Esophagus (tissue), 2 donors: ENCODE measurements around the gene KLHL40. TPM values are rescaled to one million over a fixed set of nuclear protein-coding genes. Genes with fewer than 3 reads are reported as not detected.

ENCODE experiments used
- H3K27ac ChIP-seq, 2 donors: one replicate each; pipeline ENCODE4 v1.5.1; 2013; ENCODE audit warnings: low read depth in 2 of 2, mild to moderate bottlenecking in 2 of 2, inconsistent platforms in 1 of 2, low read length in 1 of 2, moderate library complexity in 1 of 2
- H3K27me3 ChIP-seq, 2 donors: one replicate each; pipeline ENCODE4 v1.6.1; 2013; ENCODE audit warnings: low read length in 2 of 2, control low read depth in 1 of 2, mild to moderate bottlenecking in 1 of 2; ENCODE audit not compliant: insufficient read depth in 2 of 2, control insufficient read depth in 1 of 2
- H3K36me3 ChIP-seq, 2 donors: one replicate each; pipeline ENCODE4 v1.6.1; 2013; ENCODE audit warnings: low read length in 1 of 2; ENCODE audit not compliant: control insufficient read depth in 2 of 2, insufficient read depth in 2 of 2
- H3K4me1 ChIP-seq, 2 donors: one replicate each; pipeline ENCODE4 v1.6.1; 2013; ENCODE audit warnings: low read length in 1 of 2; ENCODE audit not compliant: control insufficient read depth in 2 of 2, insufficient read depth in 2 of 2
- H3K4me3 ChIP-seq, 2 donors: one replicate each; pipeline ENCODE4 v1.5.1; 2013; ENCODE audit warnings: low read length in 2 of 2, mild to moderate bottlenecking in 2 of 2, low read depth in 1 of 2, moderate library complexity in 1 of 2
- H3K9me3 ChIP-seq, 2 donors: one replicate each; pipeline ENCODE4 v1.6.1; 2013; ENCODE audit warnings: mild to moderate bottlenecking in 2 of 2, low read depth in 1 of 2, low read length in 1 of 2, moderate library complexity in 1 of 2; ENCODE audit not compliant: control insufficient read depth in 2 of 2, insufficient read depth in 1 of 2
- WGBS, 2 donors: extraction: QIAGEN DNeasy Blood & Tissue Kit; methylation state at CpG; one replicate each; pipeline ENCODE4 v1.1.7; 2013; 5-methylcytosine and 5-hydroxymethylcytosine counted together
- polyA plus RNA-seq, 2 donors: library from polyadenylated mRNA; stranded (reverse); fragments of 200-250 nt; gene quantifications; one replicate each; pipeline ENCODE4 v1.2.3, GENCODE V29; 2013
- donor health status: healthy with polysubstance abuse.
- donor health status: Bipolar disorder and iron deficiency.

The KLHL40 gene
- polyA plus RNA-seq, 2 donors: 0.02 TPM; not detected in 1

- Histone ChIP-seq H3K4me3 (no peak overlapping the region), H3K4me1 (peaks cover 23 to 34% of the 10 kb centered on the region in 2 donors), H3K27ac (peak overlapping the region in 1 of 2 donors; percentile 27), H3K36me3 (peaks cover 0 to 5% of the 10 kb centered on the region in 2 donors), H3K27me3 (no peaks in the 10 kb centered on the region), H3K9me3 (no peaks in the 10 kb centered on the region)
- WGBS, 2 donors: 86% methylated on average over 9 of the region's 9 CpGs
Observed at GRCh38 chr3:42656680-42657610, 28.4 kb upstream of the KLHL40 start.

- H3K9me3 ChIP-seq: no peaks in the 10 kb centered on the region
- no peaks in the 10 kb centered on the region for H3K27me3 ChIP-seq
- H3K4me1 ChIP-seq: peaks cover 18 to 27% of the 10 kb centered on the region in 2 donors
- 87 to 90% methylated on average over 4 of the region's 4 CpGs for WGBS, 2 donors
- H3K4me3 ChIP-seq: no peak overlapping the region
- no peak overlapping the region for H3K27ac ChIP-seq
- H3K36me3 ChIP-seq: peaks cover 0 to 5% of the 10 kb centered on the region in 2 donors
Observed at GRCh38 chr3:42657675-42658074, 27.7 kb upstream of the KLHL40 start.

- H3K27ac ChIP-seq: no peak overlapping the region
- no peaks in the 10 kb centered on the region for H3K9me3 ChIP-seq
- WGBS, 2 donors: 89 to 90% methylated on average over 34 of the region's 34 CpGs
- peaks cover 0 to 5% of the 10 kb centered on the region in 2 donors for H3K36me3 ChIP-seq
- H3K27me3 ChIP-seq: no peaks in the 10 kb centered on the region
- H3K4me3 ChIP-seq: no peak overlapping the region
- peaks cover 13 to 21% of the 10 kb centered on the region in 2 donors for H3K4me1 ChIP-seq
Observed at GRCh38 chr3:42658091-42658770, 27.1 kb upstream of the KLHL40 start.

- no peak overlapping the region for H3K27ac ChIP-seq
- no peaks in the 10 kb centered on the region for H3K27me3 ChIP-seq
- H3K4me1 ChIP-seq: peaks cover 7 to 16% of the 10 kb centered on the region in 2 donors
- WGBS, 2 donors: 72 to 85% methylated on average over 22 of the region's 22 CpGs
- H3K4me3 ChIP-seq: no peak overlapping the region
- H3K9me3 ChIP-seq: no peaks in the 10 kb centered on the region
- H3K36me3 ChIP-seq: peaks cover 0 to 5% of the 10 kb centered on the region in 2 donors
Observed at GRCh38 chr3:42658771-42659390, 26.5 kb upstream of the KLHL40 start.

- peaks cover 7 to 16% of the 10 kb centered on the region in 2 donors for H3K4me1 ChIP-seq
Observed at GRCh38 chr3:42659451-42660130, 25.7 kb upstream of the KLHL40 start.

GRCh38 chr3:42660131-42660715 is 25.1 kb upstream of the KLHL40 start:
- H3K27me3 ChIP-seq: no peaks in the 10 kb centered on the region
- H3K27ac ChIP-seq: no peak overlapping the region
- peaks cover 0 to 5% of the 10 kb centered on the region in 2 donors for H3K36me3 ChIP-seq
- H3K4me1 ChIP-seq: peaks cover 10 to 14% of the 10 kb centered on the region in 2 donors
- no peaks in the 10 kb centered on the region for H3K9me3 ChIP-seq
- no peak overlapping the region for H3K4me3 ChIP-seq
- WGBS, 2 donors: 33 to 51% methylated on average over 6 of the region's 6 CpGs

More at GRCh38 chr3:42659451-42660130, 25.7 kb upstream of the KLHL40 start:
- H3K9me3 ChIP-seq: no peaks in the 10 kb centered on the region
- WGBS, 2 donors: 78 to 83% methylated on average over 24 to 25 of the region's 25 CpGs
- H3K4me3 ChIP-seq: no peak overlapping the region
- peaks cover 0 to 5% of the 10 kb centered on the region in 2 donors for H3K36me3 ChIP-seq
- no peaks in the 10 kb centered on the region for H3K27me3 ChIP-seq
- H3K27ac ChIP-seq: no peak overlapping the region

GRCh38 chr3:42660898-42661297 is 24.4 kb upstream of the KLHL40 start:
- peaks cover 0 to 5% of the 10 kb centered on the region in 2 donors for H3K36me3 ChIP-seq
- peaks cover 10 to 14% of the 10 kb centered on the region in 2 donors for H3K4me1 ChIP-seq
- no peaks in the 10 kb centered on the region for H3K9me3 ChIP-seq
- no peak overlapping the region for H3K27ac ChIP-seq
- H3K4me3 ChIP-seq: no peak overlapping the region
- 63 to 77% methylated on average over 4 of the region's 4 CpGs for WGBS, 2 donors
- no peaks in the 10 kb centered on the region for H3K27me3 ChIP-seq

- peaks cover 6 to 14% of the 10 kb centered on the region in 2 donors for H3K4me1 ChIP-seq
- no peaks in the 10 kb centered on the region for H3K9me3 ChIP-seq
- H3K36me3 ChIP-seq: peaks cover 0 to 5% of the 10 kb centered on the region in 2 donors
- no peaks in the 10 kb centered on the region for H3K27me3 ChIP-seq
- 82 to 93% methylated on average over 5 of the region's 5 CpGs for WGBS, 2 donors
- no peak overlapping the region for H3K27ac ChIP-seq
- H3K4me3 ChIP-seq: no peak overlapping the region
Observed at GRCh38 chr3:42661593-42662022, 23.7 kb upstream of the KLHL40 start.
